GM12878 (cell line): ENCODE data around the gene MAGI2.

Experiments used
- BCL11A ChIP-seq: IDR thresholded peaks from 2 replicates; pipeline ENCODE4 v1.6.1; 2011; ENCODE audit warnings: low read depth, low read length
- MYC ChIP-seq: IDR thresholded peaks from 2 replicates; pipeline ENCODE4 v1.6.1; 2011; ENCODE audit warnings: mild to moderate bottlenecking, low read length, moderate library complexity, inconsistent platforms; ENCODE audit not compliant: insufficient read depth, insufficient replicate concordance, insufficient read length, severe bottlenecking
- POLR2A ChIP-seq: IDR thresholded peaks from 2 replicates; pipeline ENCODE4 v1.6.1; 2011; ENCODE audit warnings: low read depth, mild to moderate bottlenecking, low read length
- POLR2AphosphoS5 ChIP-seq: IDR thresholded peaks from 2 replicates; pipeline ENCODE4 v1.6.1; 2011; ENCODE audit warnings: mild to moderate bottlenecking, low read length, inconsistent platforms
- RAD21 ChIP-seq: IDR thresholded peaks from 2 replicates; pipeline ENCODE4 v1.6.1; 2011; ENCODE audit warnings: mild to moderate bottlenecking, low read depth, low read length, moderate library complexity; ENCODE audit not compliant: insufficient read depth
- SMC3 ChIP-seq: IDR thresholded peaks from 2 replicates; pipeline ENCODE4 v1.6.1; 2011; ENCODE audit warnings: low read length, improper control_type of control experiment, borderline replicate concordance
- SPI1 ChIP-seq: IDR thresholded peaks from 2 replicates; pipeline ENCODE4 v1.6.1; 2011; ENCODE audit warnings: low read depth, mild to moderate bottlenecking, low read length, moderate library complexity, borderline replicate concordance; ENCODE audit not compliant: insufficient read depth
- TAF1 ChIP-seq: IDR thresholded peaks from 2 replicates; pipeline ENCODE4 v1.6.1; 2011; ENCODE audit warnings: mild to moderate bottlenecking, low read depth, low read length, borderline replicate concordance
- TF ChIP-seq, protein P1 (sequence below), 3 experiments: IDR thresholded peaks in 2 of 3; conservative IDR thresholded peaks in 1 of 3; 2 replicates each; pipeline ENCODE4 v1.5.1; 2011; ENCODE audit warnings: low read depth in 3 of 3, low read length in 3 of 3, mild to moderate bottlenecking in 3 of 3, control low read depth in 2 of 3, moderate library complexity in 2 of 3, inconsistent platforms in 1 of 3, mixed read lengths in 1 of 3; ENCODE audit not compliant: control insufficient read depth in 2 of 3, insufficient read depth in 1 of 3; ENCODE audit errors: extremely low read depth in 1 of 3
- TF ChIP-seq, protein P2 (sequence below): fragments of 450-650 bp; IDR thresholded peaks from 2 replicates; pipeline ENCODE4 v1.6.1; 2017; ENCODE audit warnings: mild to moderate bottlenecking
- TF ChIP-seq, protein P3 (sequence below): IDR thresholded peaks from 2 replicates; pipeline ENCODE4 v1.6.1; 2012; ENCODE audit warnings: low read length, inconsistent platforms
- TF ChIP-seq, protein P4 (sequence below): IDR thresholded peaks from 2 replicates; pipeline ENCODE4 v1.6.1; 2012; ENCODE audit warnings: low read depth, low read length, improper control_type of control experiment

DNA sequence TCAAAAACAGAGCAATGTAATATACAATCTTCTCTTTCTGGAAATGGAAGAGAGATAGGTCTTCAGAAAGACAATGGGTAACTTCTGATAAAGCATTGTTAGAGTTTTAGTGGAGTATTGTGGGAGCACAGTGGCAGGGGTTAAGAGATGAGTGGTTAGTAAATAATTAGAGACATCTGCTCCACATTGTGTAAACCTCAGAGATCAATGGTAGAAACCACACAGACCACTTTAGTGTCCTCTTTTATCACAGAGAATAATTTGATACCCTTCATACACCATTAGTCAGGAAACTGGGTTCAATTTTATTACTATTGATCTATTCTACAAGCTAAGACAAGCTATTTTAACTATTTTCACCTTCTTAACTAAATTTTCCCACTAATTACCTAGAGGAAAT, 35.9 kb upstream of the MAGI2 start:
- TF ChIP-seq, protein P1, sequence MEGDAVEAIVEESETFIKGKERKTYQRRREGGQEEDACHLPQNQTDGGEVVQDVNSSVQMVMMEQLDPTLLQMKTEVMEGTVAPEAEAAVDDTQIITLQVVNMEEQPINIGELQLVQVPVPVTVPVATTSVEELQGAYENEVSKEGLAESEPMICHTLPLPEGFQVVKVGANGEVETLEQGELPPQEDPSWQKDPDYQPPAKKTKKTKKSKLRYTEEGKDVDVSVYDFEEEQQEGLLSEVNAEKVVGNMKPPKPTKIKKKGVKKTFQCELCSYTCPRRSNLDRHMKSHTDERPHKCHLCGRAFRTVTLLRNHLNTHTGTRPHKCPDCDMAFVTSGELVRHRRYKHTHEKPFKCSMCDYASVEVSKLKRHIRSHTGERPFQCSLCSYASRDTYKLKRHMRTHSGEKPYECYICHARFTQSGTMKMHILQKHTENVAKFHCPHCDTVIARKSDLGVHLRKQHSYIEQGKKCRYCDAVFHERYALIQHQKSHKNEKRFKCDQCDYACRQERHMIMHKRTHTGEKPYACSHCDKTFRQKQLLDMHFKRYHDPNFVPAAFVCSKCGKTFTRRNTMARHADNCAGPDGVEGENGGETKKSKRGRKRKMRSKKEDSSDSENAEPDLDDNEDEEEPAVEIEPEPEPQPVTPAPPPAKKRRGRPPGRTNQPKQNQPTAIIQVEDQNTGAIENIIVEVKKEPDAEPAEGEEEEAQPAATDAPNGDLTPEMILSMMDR (IDR thresholded peaks at IDR 0.05 in 2 of 3, conservative IDR thresholded peaks at IDR 0.05 in 1 of 3; ENCODE audit: control insufficient read depth in 2 of 3, extremely low read depth in 1 of 3, insufficient read depth in 1 of 3, low read depth in 3 of 3, low read length in 3 of 3) = no peak
- TF ChIP-seq RAD21 = no peak
- TF ChIP-seq, protein P2, sequence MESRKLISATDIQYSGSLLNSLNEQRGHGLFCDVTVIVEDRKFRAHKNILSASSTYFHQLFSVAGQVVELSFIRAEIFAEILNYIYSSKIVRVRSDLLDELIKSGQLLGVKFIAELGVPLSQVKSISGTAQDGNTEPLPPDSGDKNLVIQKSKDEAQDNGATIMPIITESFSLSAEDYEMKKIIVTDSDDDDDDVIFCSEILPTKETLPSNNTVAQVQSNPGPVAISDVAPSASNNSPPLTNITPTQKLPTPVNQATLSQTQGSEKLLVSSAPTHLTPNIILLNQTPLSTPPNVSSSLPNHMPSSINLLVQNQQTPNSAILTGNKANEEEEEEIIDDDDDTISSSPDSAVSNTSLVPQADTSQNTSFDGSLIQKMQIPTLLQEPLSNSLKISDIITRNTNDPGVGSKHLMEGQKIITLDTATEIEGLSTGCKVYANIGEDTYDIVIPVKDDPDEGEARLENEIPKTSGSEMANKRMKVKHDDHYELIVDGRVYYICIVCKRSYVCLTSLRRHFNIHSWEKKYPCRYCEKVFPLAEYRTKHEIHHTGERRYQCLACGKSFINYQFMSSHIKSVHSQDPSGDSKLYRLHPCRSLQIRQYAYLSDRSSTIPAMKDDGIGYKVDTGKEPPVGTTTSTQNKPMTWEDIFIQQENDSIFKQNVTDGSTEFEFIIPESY = no peak
- TF ChIP-seq, protein P3, sequence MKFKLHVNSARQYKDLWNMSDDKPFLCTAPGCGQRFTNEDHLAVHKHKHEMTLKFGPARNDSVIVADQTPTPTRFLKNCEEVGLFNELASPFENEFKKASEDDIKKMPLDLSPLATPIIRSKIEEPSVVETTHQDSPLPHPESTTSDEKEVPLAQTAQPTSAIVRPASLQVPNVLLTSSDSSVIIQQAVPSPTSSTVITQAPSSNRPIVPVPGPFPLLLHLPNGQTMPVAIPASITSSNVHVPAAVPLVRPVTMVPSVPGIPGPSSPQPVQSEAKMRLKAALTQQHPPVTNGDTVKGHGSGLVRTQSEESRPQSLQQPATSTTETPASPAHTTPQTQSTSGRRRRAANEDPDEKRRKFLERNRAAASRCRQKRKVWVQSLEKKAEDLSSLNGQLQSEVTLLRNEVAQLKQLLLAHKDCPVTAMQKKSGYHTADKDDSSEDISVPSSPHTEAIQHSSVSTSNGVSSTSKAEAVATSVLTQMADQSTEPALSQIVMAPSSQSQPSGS = no peak
- no peak for TF ChIP-seq SPI1
- TF ChIP-seq TAF1 = no peak
- no peak for TF ChIP-seq POLR2A
- TF ChIP-seq, protein P4, sequence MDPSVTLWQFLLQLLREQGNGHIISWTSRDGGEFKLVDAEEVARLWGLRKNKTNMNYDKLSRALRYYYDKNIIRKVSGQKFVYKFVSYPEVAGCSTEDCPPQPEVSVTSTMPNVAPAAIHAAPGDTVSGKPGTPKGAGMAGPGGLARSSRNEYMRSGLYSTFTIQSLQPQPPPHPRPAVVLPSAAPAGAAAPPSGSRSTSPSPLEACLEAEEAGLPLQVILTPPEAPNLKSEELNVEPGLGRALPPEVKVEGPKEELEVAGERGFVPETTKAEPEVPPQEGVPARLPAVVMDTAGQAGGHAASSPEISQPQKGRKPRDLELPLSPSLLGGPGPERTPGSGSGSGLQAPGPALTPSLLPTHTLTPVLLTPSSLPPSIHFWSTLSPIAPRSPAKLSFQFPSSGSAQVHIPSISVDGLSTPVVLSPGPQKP = no peak
- no peak for TF ChIP-seq MYC
- TF ChIP-seq POLR2AphosphoS5 = no peak
- TF ChIP-seq BCL11A = no peak
- no peak for TF ChIP-seq SMC3
